ACC112 (cell line): Measurements from ENCODE around the gene IQSEC1.

Experiments used
- H2AFZ ChIP-seq: fragments of 200-600 bp; sonication (generic); one replicate; pipeline ENCODE4 v1.6.0; 2017; ENCODE audit warnings: antibody characterized with exemption, low read length; ENCODE audit not compliant: unreplicated experiment
- H3K27ac ChIP-seq: fragments of 200-600 bp; sonication (generic); 2 replicates; pipeline ENCODE4 v1.5.1; 2014; ENCODE audit warnings: low read depth, mild to moderate bottlenecking, antibody characterized with exemption, low read length, moderate library complexity
- H3K27me3 ChIP-seq: fragments of 200-600 bp; sonication (generic); 2 replicates; pipeline ENCODE4 v1.6.1; 2014; ENCODE audit warnings: mild to moderate bottlenecking, antibody characterized with exemption, low read length, moderate library complexity, mixed read lengths; ENCODE audit not compliant: insufficient read depth
- H3K36me3 ChIP-seq: fragments of 200-600 bp; sonication (generic); 2 replicates; pipeline ENCODE4 v1.6.1; 2016; ENCODE audit warnings: mild to moderate bottlenecking, antibody characterized with exemption, low read length, moderate library complexity, mixed read lengths; ENCODE audit not compliant: insufficient read depth
- H3K4me1 ChIP-seq: fragments of 200-600 bp; sonication (generic); one replicate; pipeline ENCODE4 v1.6.1; 2016; ENCODE audit warnings: low read length, mixed read lengths; ENCODE audit not compliant: insufficient read depth, unreplicated experiment, control insufficient read depth
- H3K4me3 ChIP-seq: fragments of 200-600 bp; sonication (generic); 2 replicates; pipeline ENCODE4 v1.5.1; 2014; ENCODE audit warnings: mild to moderate bottlenecking, low read depth, low read length
- H3K79me2 ChIP-seq: fragments of 200-600 bp; sonication (generic); one replicate; pipeline ENCODE4 v1.6.0; 2016; ENCODE audit warnings: low read length; ENCODE audit not compliant: control insufficient read depth, unreplicated experiment, insufficient read depth

The IQSEC1 gene

DNA sequence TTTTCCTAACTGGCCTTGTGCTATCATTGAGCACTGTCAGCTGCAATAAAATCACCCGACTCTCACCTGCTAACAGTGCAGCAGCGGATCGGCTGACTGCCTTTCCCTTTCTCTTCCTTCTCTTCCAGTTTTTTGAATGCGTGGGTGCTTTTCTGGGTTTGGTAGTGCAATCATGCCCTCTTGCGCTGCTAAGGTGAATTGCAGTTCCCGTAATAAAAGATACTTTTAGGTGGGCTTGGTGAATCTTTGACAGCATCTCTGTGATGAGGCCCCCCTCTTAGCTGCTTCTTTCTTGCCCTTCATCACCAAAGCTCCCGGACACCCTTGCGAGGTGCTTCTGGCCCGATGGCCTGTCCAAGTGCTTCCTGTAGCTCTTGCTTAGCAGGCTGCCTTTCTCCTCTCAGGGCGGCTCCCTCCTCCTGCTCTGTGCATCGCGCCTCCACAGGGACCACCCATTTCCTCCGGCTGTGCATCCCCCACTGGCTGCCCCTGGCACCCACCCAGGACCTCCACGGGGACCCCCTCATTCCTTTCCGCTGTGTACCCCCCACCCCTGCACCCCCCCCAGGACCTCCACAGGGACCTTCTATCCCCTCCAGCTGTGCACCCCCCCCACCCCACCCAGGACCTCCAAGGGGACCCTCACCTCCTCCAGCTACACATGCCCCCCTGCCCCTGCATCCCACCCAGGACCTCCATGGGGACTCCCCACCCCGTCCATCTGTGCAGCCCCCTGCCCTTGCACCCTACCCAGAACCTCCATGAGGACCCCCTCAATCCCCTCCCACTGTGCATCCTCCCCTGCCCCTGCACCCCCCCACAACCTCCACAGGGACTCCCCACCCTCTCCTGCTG, 181.0 kb downstream of the IQSEC1 start:
- peak overlapping the region; percentile 40 for H3K4me3 ChIP-seq
- H3K4me1 ChIP-seq, result peaks cover 4% of the 10 kb centered on the region
- no peaks in the 10 kb centered on the region for H3K79me2 ChIP-seq
- peaks cover 29% of the 10 kb centered on the region for H3K27me3 ChIP-seq
- peak overlapping the region; percentile 35 for H2AFZ ChIP-seq
- H3K27ac ChIP-seq, result no peak overlapping the region
- no peaks in the 10 kb centered on the region for H3K36me3 ChIP-seq

DNA sequence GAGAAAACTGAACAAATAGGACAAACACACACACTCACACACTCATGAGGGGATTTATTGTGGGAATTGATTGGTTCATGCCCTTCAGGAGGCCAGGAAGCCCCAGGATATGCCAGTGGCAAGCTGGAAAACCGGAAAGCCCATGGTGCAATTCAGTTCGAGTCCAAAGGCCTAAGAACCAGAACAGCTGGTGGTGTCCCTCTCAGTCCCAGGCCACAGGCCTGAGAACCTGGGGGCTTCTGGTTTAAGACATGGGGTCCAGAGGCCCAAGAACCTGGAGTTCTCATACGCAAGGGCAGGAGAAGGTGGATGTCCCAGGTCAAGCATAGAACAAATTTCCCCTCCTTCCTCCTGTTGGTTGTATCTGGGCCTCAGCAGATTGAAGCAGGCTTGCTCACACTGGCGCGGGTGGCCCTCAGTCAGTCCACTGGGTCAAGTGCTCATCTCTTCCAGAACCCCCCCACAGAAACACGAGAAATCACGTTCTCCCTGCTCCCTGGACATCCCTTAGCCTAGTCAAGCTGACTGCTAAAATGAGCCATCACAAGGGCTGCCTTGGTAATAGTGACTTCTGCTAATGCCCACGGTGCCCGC, 181.7 kb downstream of the IQSEC1 start:
- Histone ChIP-seq H3K27ac (no peak overlapping the region), H3K27me3 (peaks cover 37% of the 10 kb centered on the region), H3K79me2 (no peaks in the 10 kb centered on the region), H3K4me3 (peak overlapping the region; percentile 40), H2AFZ (peak overlapping the region; percentile 35), H3K36me3 (no peaks in the 10 kb centered on the region), H3K4me1 (peaks cover 4% of the 10 kb centered on the region)

DNA sequence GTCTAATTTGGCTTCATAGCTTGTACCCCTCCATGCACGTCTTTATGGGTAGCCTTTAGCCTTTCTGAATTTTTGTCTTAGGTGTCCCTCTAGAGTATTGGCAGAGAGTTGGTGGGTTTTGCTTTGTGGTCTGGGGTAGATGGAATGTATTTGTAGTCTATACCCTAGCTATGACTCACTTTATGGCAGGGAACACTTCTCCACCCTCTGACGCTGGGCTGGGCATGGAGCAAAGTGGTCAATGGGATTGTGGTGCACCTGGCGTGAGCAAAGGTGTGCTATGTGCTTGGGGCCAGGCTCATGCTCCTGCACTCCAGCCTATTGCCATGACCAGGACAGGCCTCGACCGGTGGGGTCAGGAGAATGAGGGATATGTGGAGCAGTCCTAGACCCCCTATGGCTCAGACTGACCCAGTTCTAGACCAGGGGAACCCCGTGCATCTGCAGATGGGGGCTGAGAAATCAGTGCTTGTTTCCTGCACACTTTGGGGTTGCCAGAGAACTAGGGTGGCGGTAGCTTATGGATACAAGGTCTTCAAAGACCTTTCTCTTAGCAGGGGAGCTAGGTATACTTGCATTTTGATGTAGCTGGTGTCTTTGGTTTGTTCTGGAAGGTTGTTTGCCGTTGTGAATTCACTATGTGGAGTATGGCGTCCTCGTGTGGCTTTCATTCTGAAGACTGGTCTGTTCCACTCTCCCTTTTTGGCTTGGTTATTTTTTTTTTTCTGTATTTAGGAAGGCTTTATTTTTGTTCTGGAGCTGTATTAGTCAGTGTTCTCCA, 182.4 kb downstream of the IQSEC1 start:
- H2AFZ ChIP-seq, result no peak overlapping the region
- H3K27me3 ChIP-seq, result peaks cover 39% of the 10 kb centered on the region

DNA sequence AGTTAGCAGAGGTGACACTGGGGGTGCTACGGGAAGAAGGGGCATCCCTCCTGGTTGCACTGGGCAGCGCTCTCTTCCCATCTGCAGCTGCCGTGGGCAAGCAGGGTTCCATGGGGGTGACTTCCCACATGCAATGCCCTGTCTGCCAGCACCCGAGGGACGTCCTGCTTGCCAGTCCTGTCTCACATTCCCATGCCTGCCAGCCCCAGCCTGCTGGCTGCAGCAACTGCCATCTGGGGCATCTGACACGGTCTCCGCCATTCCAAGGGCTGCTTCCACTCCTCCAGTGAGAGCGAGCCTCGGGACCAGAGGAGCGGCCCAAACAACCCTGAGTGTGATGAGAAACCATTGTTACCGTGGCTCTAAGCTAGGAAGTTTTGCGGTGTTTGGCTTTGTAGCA, 186.5 kb downstream of the IQSEC1 start:
- peaks cover 48% of the 10 kb centered on the region for H3K27me3 ChIP-seq
- H3K36me3 ChIP-seq, result no peaks in the 10 kb centered on the region
- H3K4me3 ChIP-seq, result no peak overlapping the region
- no peaks in the 10 kb centered on the region for H3K79me2 ChIP-seq
- H2AFZ ChIP-seq, result no peak overlapping the region
- no peak overlapping the region for H3K27ac ChIP-seq
- H3K4me1 ChIP-seq, result peaks cover 3% of the 10 kb centered on the region

More for the DNA sequence above, 182.4 kb downstream of the IQSEC1 start:
- H3K36me3 ChIP-seq, result no peaks in the 10 kb centered on the region
- no peak overlapping the region for H3K27ac ChIP-seq
- H3K79me2 ChIP-seq, result no peaks in the 10 kb centered on the region
- peaks cover 4% of the 10 kb centered on the region for H3K4me1 ChIP-seq
- no peak overlapping the region for H3K4me3 ChIP-seq

DNA sequence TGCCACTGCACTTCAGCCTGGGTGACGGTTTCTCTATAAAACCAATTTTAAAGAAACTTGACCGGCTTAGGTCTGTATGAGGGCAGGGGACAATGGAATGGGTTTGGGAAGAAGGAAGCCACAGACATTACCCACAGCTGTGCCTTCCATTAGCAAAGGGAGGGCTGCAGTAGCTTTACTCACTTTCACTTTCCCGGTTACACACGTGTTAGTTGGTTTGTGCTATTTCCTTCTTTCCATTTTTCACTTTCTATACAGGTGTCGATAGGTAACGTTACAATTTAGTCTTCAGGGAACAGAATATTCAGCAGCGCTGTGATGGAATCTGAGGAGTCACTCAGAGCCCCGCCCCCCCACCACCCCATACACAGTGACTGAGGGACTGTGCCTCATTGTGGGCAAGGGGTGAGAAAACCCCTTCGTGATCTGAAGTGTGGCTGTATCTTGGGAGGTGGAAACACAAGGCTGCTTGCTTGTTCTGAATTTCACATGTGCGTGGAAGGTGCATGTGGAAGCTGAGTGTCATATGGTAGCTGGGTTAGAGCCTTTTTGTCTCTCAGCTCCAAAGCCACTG, 187.0 kb downstream of the IQSEC1 start:
- H3K27ac ChIP-seq, result no peak overlapping the region
- H3K27me3 ChIP-seq, result peaks cover 48% of the 10 kb centered on the region
- no peak overlapping the region for H3K4me3 ChIP-seq
- H2AFZ ChIP-seq, result no peak overlapping the region
- H3K79me2 ChIP-seq, result no peaks in the 10 kb centered on the region
- no peaks in the 10 kb centered on the region for H3K36me3 ChIP-seq
- H3K4me1 ChIP-seq, result no peaks in the 10 kb centered on the region

DNA sequence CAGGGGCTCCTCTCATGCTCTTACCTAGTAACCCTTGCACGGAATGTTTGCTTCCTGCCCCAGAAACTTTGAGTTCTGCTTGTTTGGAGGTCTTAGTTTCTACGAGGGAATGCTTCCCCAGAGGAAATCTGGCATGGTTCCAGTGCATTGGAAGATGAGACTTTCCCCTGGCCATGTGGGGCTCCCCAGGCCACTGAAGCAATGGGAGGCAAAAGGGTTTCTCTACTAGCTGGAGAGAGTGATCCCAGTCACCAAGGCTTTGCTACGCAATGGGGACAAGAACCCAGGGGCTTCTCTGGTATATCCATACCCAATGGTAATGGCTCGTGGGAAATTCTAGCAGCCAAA, 187.7 kb downstream of the IQSEC1 start:
- H3K27ac ChIP-seq, result no peak overlapping the region
- no peaks in the 10 kb centered on the region for H3K4me1 ChIP-seq
- no peak overlapping the region for H2AFZ ChIP-seq
- no peaks in the 10 kb centered on the region for H3K36me3 ChIP-seq
- no peaks in the 10 kb centered on the region for H3K79me2 ChIP-seq
- no peak overlapping the region for H3K4me3 ChIP-seq
- peaks cover 48% of the 10 kb centered on the region for H3K27me3 ChIP-seq

DNA sequence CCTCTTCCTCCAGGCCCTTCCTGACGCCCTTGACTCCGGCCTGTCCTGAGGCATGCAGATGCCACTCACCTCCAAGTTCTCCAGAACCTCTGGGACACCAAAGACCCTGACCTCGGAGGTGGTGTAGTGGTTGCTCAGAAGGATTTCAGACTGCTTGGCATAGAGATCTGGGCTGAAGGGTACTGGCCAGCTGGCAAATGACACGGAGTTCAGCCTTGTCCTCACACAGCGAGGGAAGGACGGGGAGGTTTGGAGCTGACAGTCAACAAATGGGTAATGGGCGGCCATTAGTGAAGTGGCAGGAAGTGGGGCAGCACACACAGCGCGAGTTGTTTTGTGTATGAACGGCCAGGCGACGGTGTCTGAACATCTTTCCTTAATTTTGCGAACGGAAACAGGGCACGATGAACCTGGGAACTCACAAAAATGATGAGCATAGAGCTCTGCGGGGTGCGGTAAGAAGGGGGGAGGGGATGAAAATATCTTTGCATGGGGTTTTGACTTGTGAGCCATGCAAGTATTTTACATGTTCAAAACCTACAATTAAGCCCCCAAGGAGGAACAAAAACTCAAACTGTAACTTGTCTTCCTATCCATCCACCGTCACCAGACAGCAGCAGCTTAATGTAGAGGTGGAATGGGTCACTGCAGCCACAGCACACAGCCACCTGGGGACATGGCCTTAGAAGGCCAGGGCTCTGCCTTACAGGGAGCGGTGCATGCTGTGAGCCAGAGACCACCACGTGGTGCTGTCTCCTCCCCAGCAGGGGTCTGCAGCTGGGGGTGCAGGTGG, 188.2 kb downstream of the IQSEC1 start:
- Histone ChIP-seq H3K27ac (no peak overlapping the region), H2AFZ (no peak overlapping the region), H3K79me2 (no peaks in the 10 kb centered on the region), H3K36me3 (no peaks in the 10 kb centered on the region), H3K4me1 (no peaks in the 10 kb centered on the region), H3K27me3 (peaks cover 42% of the 10 kb centered on the region), H3K4me3 (no peak overlapping the region)

DNA sequence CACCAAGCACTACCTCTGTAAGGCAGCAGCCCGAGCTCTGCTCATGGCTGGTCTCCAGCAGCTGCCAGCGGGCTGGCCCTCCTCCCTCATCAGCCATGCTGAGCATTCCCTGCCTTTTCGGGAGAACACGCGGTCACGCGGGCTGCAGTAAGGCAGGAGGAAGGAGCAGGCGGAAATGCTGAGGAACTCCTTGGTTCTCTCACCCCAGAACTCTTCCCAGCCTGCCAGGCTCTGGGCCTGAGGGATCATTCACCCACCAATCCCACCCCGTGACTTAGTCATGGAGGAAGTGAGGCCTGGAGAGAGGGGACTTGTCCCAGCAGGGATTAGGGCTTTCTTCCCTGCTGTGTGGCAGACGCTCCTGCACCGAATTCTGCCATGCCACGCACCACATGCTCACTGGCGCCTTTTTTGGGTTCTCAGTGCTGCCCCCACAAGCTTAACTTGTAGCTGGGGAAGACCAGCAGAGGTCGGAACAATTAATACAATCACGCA, 189.0 kb downstream of the IQSEC1 start:
- Histone ChIP-seq H3K36me3 (no peaks in the 10 kb centered on the region), H3K27ac (no peak overlapping the region), H2AFZ (no peak overlapping the region), H3K4me3 (no peak overlapping the region), H3K4me1 (no peaks in the 10 kb centered on the region), H3K79me2 (no peaks in the 10 kb centered on the region), H3K27me3 (peaks cover 38% of the 10 kb centered on the region)

DNA sequence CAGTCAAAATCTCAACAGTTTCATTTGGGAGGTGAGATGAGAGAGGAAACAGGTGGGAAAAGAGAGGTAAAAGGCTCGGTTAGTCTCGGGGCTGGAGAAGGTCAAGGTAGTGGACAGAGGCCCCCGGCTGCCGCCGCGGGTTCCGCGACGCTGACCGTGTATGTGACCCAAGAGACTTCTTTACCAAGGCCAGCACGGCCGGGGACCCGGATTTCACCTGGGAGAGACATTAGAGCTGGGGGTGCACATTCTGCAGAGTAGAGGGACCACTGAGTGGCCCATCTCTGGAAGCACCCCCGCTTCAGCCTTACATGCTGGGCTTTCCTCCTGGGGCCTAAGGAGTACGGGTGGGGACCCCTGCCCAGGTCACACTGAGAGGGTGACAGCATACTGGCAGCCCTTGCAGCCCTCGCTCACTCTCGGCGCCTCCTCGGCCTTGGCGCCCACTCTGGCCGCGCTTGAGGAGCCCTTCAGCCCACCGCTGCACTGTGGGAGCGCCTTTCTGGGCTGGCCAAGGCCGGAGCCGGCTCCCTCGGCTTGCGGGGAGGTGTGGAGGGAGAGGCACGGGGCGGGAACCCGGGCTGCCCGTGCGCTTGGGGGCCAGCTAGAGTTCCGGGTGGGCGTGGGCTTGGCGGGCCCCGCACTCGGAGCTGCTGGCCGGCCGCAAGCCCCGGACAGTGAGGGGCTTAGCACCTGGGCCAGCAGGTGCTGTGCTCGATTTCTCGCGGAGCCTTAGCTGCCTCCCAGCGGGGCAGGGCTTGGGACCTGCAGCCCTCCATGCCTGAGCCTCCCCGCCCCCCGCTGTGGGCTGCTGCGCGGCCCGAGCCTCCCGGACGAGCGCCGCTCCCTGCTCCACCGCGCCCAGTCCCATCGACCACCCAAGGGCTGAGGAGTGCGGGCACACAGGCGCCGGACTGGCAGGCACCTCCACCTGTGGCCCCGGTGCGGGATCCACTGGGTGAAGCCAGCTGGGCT, 190.6 kb downstream of the IQSEC1 start:
- Histone ChIP-seq H3K79me2 (no peaks in the 10 kb centered on the region), H3K36me3 (no peaks in the 10 kb centered on the region), H2AFZ (no peak overlapping the region), H3K27ac (no peak overlapping the region), H3K27me3 (peaks cover 23% of the 10 kb centered on the region), H3K4me3 (no peak overlapping the region), H3K4me1 (no peaks in the 10 kb centered on the region)
